Fibroblast of skin of abdomen (primary cell): Measurements from ENCODE around the gene RTKN2.
"Not testable (repeated sequence)": the region's sequence is repeated elsewhere in the genome, so short reads cannot be mapped to it uniquely, and the experiment has no call there.

Experiments used
- DNase-seq: peaks from one replicate; pipeline ENCODE4 v3.0.0-alpha.2; 2013

Gene RTKN2

GRCh38 chr10:62258926-62259325, 9.7 kb downstream of the RTKN2 start:
- no peak for DNase-seq

- DNase-seq, result no peak
Observed at GRCh38 chr10:62253704-62254103, 14.9 kb downstream of the RTKN2 start.

- DNase-seq, result no peak
Observed at GRCh38 chr10:62252051-62252450, 16.6 kb downstream of the RTKN2 start.

GRCh38 chr10:62250594-62251198, 17.9 kb downstream of the RTKN2 start:
- DNase-seq, result peak; percentile 53

- no peak for DNase-seq
Observed at GRCh38 chr10:62249957-62250356, 18.7 kb downstream of the RTKN2 start.

GRCh38 chr10:62248465-62248864, 20.2 kb downstream of the RTKN2 start:
- peak; percentile 31 for DNase-seq

GRCh38 chr10:62244785-62245467, 23.7 kb downstream of the RTKN2 start:
- DNase-seq, result peak; percentile 73

GRCh38 chr10:62244088-62244487, 24.6 kb downstream of the RTKN2 start:
- DNase-seq, result no peak

- DNase-seq, result no peak
Observed at GRCh38 chr10:62243647-62243997, 25.0 kb downstream of the RTKN2 start.

- peak; percentile 94 for DNase-seq
Observed at GRCh38 chr10:62242965-62243646, 25.5 kb downstream of the RTKN2 start.

GRCh38 chr10:62241521-62241920, 27.1 kb downstream of the RTKN2 start:
- DNase-seq, result not testable (repeated sequence)

- no peak for DNase-seq
Observed at GRCh38 chr10:62239994-62240393, 28.6 kb downstream of the RTKN2 start.

GRCh38 chr10:62238880-62239279, 29.8 kb downstream of the RTKN2 start:
- DNase-seq, result no peak

GRCh38 chr10:62237966-62238365, 30.7 kb downstream of the RTKN2 start:
- DNase-seq, result no peak

GRCh38 chr10:62237506-62237905, 31.1 kb downstream of the RTKN2 start:
- DNase-seq, result no peak

GRCh38 chr10:62234077-62234605, 34.5 kb downstream of the RTKN2 start:
- no peak for DNase-seq

GRCh38 chr10:62233356-62234076, 35.1 kb downstream of the RTKN2 start:
- peak; percentile 42 for DNase-seq

GRCh38 chr10:62231805-62232204, 36.8 kb downstream of the RTKN2 start:
- DNase-seq, result no peak

GRCh38 chr10:62231371-62231770, 37.3 kb downstream of the RTKN2 start:
- peak; percentile 92 for DNase-seq

GRCh38 chr10:62230344-62231121, 38.1 kb downstream of the RTKN2 start:
- peak; percentile 73 for DNase-seq

GRCh38 chr10:62225362-62225761, 43.3 kb downstream of the RTKN2 start:
- no peak for DNase-seq

GRCh38 chr10:62224606-62225005, 44.0 kb downstream of the RTKN2 start:
- DNase-seq, result peak; percentile 82
